B cell (primary cell): Measurements from ENCODE around the gene CEACAM19. TPM values are rescaled to one million over a fixed set of nuclear protein-coding genes. Genes with fewer than 3 reads are reported as not detected.

Experiments
- ATAC-seq: fragments of 200-7000 bp; cut with Tn5 transposase; one replicate; pipeline ENCODE4 v1.10.0; 2021; ENCODE audit warnings: low read depth, mild to moderate bottlenecking, moderate number of reproducible peaks, moderate library complexity
- CTCF ChIA-PET: fragments of 350-600 bp; sonication (Branson Sonifier 250); formaldehyde crosslinking; loops from one replicate; lab custom pipeline; 2021; ENCODE audit warnings: antibody characterized with exemption, inconsistent platforms; lab: Charles Lee
- POLR2A ChIA-PET: fragments of 350-600 bp; sonication (Branson Sonifier 250); formaldehyde crosslinking; loops from one replicate; lab custom pipeline; 2021; ENCODE audit warnings: antibody characterized with exemption; lab: Charles Lee
- DNase-seq: peaks from one replicate; pipeline ENCODE4 v3.0.0; 2013
- H2AFZ ChIP-seq: 2 replicates; pipeline ENCODE4 v1.6.1; 2012; ENCODE audit warnings: mild to moderate bottlenecking, low read depth, low read length; ENCODE audit not compliant: insufficient read depth, poor library complexity, severe bottlenecking
- H3K27ac ChIP-seq, 2 donors: 1 replicate in 1 of 2; 2 replicates in 1 of 2; pipeline ENCODE4 v1.5.1; 2012 to 2013; ENCODE audit warnings: low read length in 2 of 2, mild to moderate bottlenecking in 2 of 2, moderate library complexity in 1 of 2
- H3K27me3 ChIP-seq, 4 experiments: fragments of 200-600 bp in 1 of 4; sonication (generic) in 1 of 4; replicated peaks in 1 of 4; 1 replicate in 2 of 4; 2 replicates in 2 of 4; pipeline versions ENCODE4 v1.6.1 to v1.7.0; 2013 to 2016; ENCODE audit warnings: low read length in 3 of 4, mild to moderate bottlenecking in 2 of 4, mixed read lengths in 1 of 4, moderate library complexity in 1 of 4; ENCODE audit not compliant: insufficient read depth in 4 of 4, control insufficient read depth in 3 of 4; ENCODE audit errors: control extremely low read depth in 1 of 4
- H3K36me3 ChIP-seq, 2 experiments: replicated peaks in 1 of 2; 1 replicate in 1 of 2; 2 replicates in 1 of 2; pipeline versions ENCODE4 v1.6.1 to v1.7.1; 2013; ENCODE audit warnings: low read length in 1 of 2; ENCODE audit not compliant: insufficient read depth in 2 of 2, control insufficient read depth in 1 of 2; ENCODE audit errors: control extremely low read depth in 1 of 2, extremely low read depth in 1 of 2
- H3K4me1 ChIP-seq, 2 donors: fragments of 200-600 bp in 1 of 2; sonication (generic) in 1 of 2; 1 replicate in 1 of 2; 2 replicates in 1 of 2; pipeline versions ENCODE4 v1.5.1 to v1.6.1; 2013 to 2017; ENCODE audit warnings: low read length in 2 of 2; ENCODE audit not compliant: control insufficient read depth in 2 of 2, insufficient read depth in 2 of 2
- H3K4me2 ChIP-seq: replicated peaks from 2 replicates; pipeline ENCODE3; 2012; ENCODE audit warnings: mild to moderate bottlenecking, low read depth, low read length; ENCODE audit not compliant: poor library complexity, severe bottlenecking
- H3K4me3 ChIP-seq, 5 experiments: fragments of 200-600 bp in 1 of 5; sonication (generic) in 1 of 5; 1 replicate in 3 of 5; 2 replicates in 2 of 5; pipeline versions ENCODE4 v1.5.1 to v1.7.0; 2011 to 2016; ENCODE audit warnings: low read length in 4 of 5, mild to moderate bottlenecking in 4 of 5, low read depth in 2 of 5, control low read depth in 1 of 5, moderate library complexity in 1 of 5; ENCODE audit not compliant: insufficient read depth in 1 of 5; ENCODE audit errors: control extremely low read depth in 1 of 5, extremely low read depth in 1 of 5
- H3K79me2 ChIP-seq: fragments of 200-600 bp; sonication (generic); one replicate; pipeline ENCODE4 v1.6.0; 2016; ENCODE audit warnings: low read length; ENCODE audit not compliant: control insufficient read depth, insufficient read depth
- H3K9ac ChIP-seq: fragments of 200-600 bp; sonication (generic); 2 replicates; pipeline ENCODE4 v1.6.1; 2017; ENCODE audit warnings: mild to moderate bottlenecking, low read length, moderate library complexity
- H3K9me3 ChIP-seq, 3 donors: one replicate each; pipeline versions ENCODE4 v1.6.1 to v1.7.1; 2013; ENCODE audit warnings: low read length in 2 of 3; ENCODE audit not compliant: control insufficient read depth in 2 of 3, insufficient read depth in 1 of 3; ENCODE audit errors: control extremely low read depth in 1 of 3
- H4K20me1 ChIP-seq: 2 replicates; pipeline ENCODE4 v1.6.0; 2012; ENCODE audit warnings: mild to moderate bottlenecking, low read length; ENCODE audit not compliant: insufficient read depth, control insufficient read depth, poor library complexity, severe bottlenecking
- H3K27ac Mint-ChIP-seq: one replicate; pipeline ENCODE4 v1.8.0; 2021; ENCODE audit warnings: mixed read lengths
- H3K27me3 Mint-ChIP-seq: one replicate; pipeline ENCODE4 v1.8.0; 2021; ENCODE audit warnings: mixed read lengths
- H3K4me1 Mint-ChIP-seq: one replicate; pipeline ENCODE4 v1.8.0; 2021; ENCODE audit warnings: mixed read lengths
- H3K4me3 Mint-ChIP-seq: one replicate; pipeline ENCODE4 v1.8.0; 2021; ENCODE audit warnings: mixed read lengths
- H3K9me3 Mint-ChIP-seq: one replicate; pipeline ENCODE4 v1.8.0; 2022; ENCODE audit warnings: mixed read lengths; ENCODE audit not compliant: insufficient read depth
- EZH2 ChIP-seq: IDR thresholded peaks from 2 replicates; pipeline ENCODE4 v1.6.1; 2012; ENCODE audit warnings: borderline replicate concordance, low read depth, mild to moderate bottlenecking, moderate library complexity, low read length; ENCODE audit not compliant: insufficient read depth, poor library complexity, severe bottlenecking
- WGBS: methylation state at CpG from one replicate; pipeline ENCODE4 v1.1.5; 2013; ENCODE audit warnings: missing lambda C conversion rate; ENCODE audit not compliant: insufficient coverage; 5-methylcytosine and 5-hydroxymethylcytosine counted together
- intact Hi-C: fragments of 100-400 bp; cut with micrococcal nuclease; formaldehyde crosslinking; loops from one replicate; pipeline ENCODE4 v1.10.0; 2022
- polyA plus RNA-seq: library from polyadenylated mRNA; depleted of rRNA; stranded (reverse); fragments of >200 nt; gene quantifications from 2 replicates; pipeline ENCODE4 v1.2.3, GENCODE V29; 2012
- total RNA-seq, 2 donors: library from RNA; stranded (reverse); fragments of 120-200 nt in 1 of 2; gene quantifications; 1 replicate in 1 of 2; 2 replicates in 1 of 2; pipeline versions ENCODE4 v1.2.3 to v1.2.4, GENCODE V29; 2013 to 2022
- TF ChIP-seq, protein P1 (sequence below): fragments of 200-600 bp; IDR thresholded peaks from one replicate; pipeline ENCODE4 v1.8.0; 2022; ENCODE audit warnings: antibody characterized with exemption, mild to moderate bottlenecking

Gene CEACAM19
- total and polyA plus RNA-seq, 2 donors (not counting 1 experiment from before 2014, with no cell fraction given): not detected

DNA sequence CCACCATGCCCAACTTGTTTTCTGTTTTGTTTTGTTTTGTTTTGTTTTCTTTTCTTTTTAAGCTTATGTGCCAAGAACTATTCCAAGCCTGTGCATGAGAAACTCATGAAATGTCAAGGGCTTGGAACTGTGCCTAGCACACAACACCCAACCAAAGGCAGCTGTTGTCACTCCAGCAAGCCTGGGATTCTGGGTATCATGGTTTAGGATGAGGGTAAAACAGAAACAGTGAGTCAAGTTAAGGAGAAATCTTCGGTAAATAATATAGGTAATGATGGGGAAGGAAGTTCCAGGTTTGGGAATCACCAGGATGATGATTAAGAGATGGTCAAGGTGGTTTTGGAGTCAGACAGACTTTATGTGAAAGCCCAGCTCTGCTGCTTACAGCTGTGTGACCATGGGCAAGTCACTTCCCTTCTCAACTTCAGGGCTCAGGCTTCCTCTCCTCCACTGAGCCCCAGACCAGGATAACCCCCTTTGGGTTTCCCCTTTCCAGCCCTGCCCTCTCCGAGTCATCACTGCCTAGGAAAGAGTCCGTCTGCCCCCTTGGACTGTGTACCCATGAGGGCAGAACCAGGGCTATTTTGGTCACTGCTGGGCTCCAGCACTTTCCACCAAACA, 22.5 kb upstream of the CEACAM19 start:
- Histone ChIP-seq H2AFZ (no peak overlapping the region), H3K27ac (no peak overlapping the region), H3K4me1 (peaks cover 10 to 13% of the 10 kb centered on the region in 2 donors), H3K27me3 (peaks cover 0 to 23% (median 11%) of the 10 kb centered on the region in 4 experiments), H3K79me2 (no peaks in the 10 kb centered on the region), H3K9ac (no peak overlapping the region), H3K36me3 (no peaks in the 10 kb centered on the region), H4K20me1 (no peaks in the 10 kb centered on the region), H3K4me2 (no peak overlapping the region), H3K9me3 (no peaks in the 10 kb centered on the region), H3K4me3 (no peak overlapping the region)
- Mint-ChIP-seq H3K9me3 (no peaks in the 10 kb centered on the region), H3K4me3 (no peak overlapping the region), H3K27ac (no peak overlapping the region), H3K4me1 (peaks cover 5% of the 10 kb centered on the region), H3K27me3 (peaks cover 22% of the 10 kb centered on the region)
- POLR2A ChIA-PET: interaction anchor here (0.6 kb wide), 1 partner anchor 71 kb away, joined by 3 read pairs; no protein-coding TSS in a partner anchor
- CTCF ChIA-PET: interaction anchor here (1.4 to 2.1 kb wide), 2 partner anchors 9 to 122 kb away, joined by 3 to 8 read pairs; no protein-coding TSS in a partner anchor
- no peak for TF ChIP-seq EZH2
- TF ChIP-seq, protein P1, sequence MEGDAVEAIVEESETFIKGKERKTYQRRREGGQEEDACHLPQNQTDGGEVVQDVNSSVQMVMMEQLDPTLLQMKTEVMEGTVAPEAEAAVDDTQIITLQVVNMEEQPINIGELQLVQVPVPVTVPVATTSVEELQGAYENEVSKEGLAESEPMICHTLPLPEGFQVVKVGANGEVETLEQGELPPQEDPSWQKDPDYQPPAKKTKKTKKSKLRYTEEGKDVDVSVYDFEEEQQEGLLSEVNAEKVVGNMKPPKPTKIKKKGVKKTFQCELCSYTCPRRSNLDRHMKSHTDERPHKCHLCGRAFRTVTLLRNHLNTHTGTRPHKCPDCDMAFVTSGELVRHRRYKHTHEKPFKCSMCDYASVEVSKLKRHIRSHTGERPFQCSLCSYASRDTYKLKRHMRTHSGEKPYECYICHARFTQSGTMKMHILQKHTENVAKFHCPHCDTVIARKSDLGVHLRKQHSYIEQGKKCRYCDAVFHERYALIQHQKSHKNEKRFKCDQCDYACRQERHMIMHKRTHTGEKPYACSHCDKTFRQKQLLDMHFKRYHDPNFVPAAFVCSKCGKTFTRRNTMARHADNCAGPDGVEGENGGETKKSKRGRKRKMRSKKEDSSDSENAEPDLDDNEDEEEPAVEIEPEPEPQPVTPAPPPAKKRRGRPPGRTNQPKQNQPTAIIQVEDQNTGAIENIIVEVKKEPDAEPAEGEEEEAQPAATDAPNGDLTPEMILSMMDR: no peak
- ATAC-seq: no peak
- DNase-seq: no peak
- intact Hi-C loops: no loop called here
- 78% methylated on average over 3 of the region's 3 CpGs for WGBS

DNA sequence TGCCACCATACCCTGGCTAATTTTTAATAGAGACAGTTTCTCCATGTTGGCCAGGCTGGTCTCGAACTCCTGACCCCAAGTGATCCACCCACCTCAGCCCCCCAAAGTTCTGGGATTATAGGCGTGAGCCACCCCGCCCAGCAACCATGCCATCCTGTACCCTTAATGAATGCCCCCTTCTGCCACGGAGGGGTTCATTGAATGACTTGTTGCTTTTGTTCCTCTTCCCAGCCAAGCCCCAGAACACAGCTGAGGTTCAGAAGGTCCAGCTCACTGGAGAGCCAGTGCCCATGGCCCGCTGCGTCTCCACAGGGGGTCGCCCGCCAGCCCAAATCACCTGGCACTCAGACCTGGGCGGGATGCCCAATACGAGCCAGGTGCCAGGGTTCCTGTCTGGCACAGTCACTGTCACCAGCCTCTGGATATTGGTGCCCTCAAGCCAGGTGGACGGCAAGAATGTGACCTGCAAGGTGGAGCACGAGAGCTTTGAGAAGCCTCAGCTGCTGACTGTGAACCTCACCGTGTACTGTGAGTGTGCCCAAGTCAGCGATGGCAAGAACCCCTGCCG, 21.6 kb upstream of the CEACAM19 start:
- Histone ChIP-seq H3K27me3 (peaks cover 0 to 14% (median 6%) of the 10 kb centered on the region in 4 experiments), H3K4me1 (peaks cover 7 to 11% of the 10 kb centered on the region in 2 donors), H2AFZ (no peak overlapping the region), H3K4me3 (no peak overlapping the region), H3K9ac (no peak overlapping the region), H3K27ac (no peak overlapping the region), H4K20me1 (no peaks in the 10 kb centered on the region), H3K36me3 (no peaks in the 10 kb centered on the region), H3K79me2 (no peaks in the 10 kb centered on the region), H3K4me2 (no peak overlapping the region), H3K9me3 (peaks cover 0 to 4% (median 0%) of the 10 kb centered on the region in 3 donors)
- ATAC-seq: no peak
- Mint-ChIP-seq H3K9me3 (no peaks in the 10 kb centered on the region), H3K4me1 (peaks cover 10% of the 10 kb centered on the region), H3K27me3 (peaks cover 22% of the 10 kb centered on the region), H3K4me3 (no peak overlapping the region), H3K27ac (no peak overlapping the region)
- intact Hi-C loops: loop anchor here (5.0 to 10.0 kb wide), 2 partner anchors 147 to 195 kb away; partner anchors contain the start of genes NECTIN2 and ZNF180
- 96% methylated on average over 13 of the region's 15 CpGs for WGBS
- TF ChIP-seq, protein P1: no peak
- TF ChIP-seq EZH2: no peak
- CTCF ChIA-PET: interaction anchor here (1.4 kb wide), 1 partner anchor 121 kb away, joined by 3 read pairs; no protein-coding TSS in a partner anchor
- POLR2A ChIA-PET: no interaction called here
- DNase-seq: no peak
